ENCODE data around the gene AQP2.

Gene AQP2

DNA sequence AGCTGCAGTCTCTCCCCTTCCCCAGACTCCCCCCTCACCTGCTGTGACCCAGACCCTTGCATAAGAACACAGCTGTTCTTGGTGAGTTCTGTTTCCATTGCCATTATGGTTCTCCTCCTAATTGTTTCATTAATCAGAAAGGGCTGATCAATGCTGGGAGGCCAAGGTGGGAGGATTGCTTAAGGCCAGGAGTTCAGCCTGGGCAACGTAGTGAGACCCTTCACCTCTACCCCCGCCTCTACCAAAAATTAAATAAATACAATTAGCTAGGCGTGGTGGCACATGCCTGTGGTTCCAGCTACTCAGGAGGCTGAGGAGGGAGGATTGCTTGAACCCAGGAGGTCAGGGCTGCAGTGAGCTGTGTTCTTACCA is 29.6 kb upstream of the AQP2 start:
- DNase-seq: no peak

DNA sequence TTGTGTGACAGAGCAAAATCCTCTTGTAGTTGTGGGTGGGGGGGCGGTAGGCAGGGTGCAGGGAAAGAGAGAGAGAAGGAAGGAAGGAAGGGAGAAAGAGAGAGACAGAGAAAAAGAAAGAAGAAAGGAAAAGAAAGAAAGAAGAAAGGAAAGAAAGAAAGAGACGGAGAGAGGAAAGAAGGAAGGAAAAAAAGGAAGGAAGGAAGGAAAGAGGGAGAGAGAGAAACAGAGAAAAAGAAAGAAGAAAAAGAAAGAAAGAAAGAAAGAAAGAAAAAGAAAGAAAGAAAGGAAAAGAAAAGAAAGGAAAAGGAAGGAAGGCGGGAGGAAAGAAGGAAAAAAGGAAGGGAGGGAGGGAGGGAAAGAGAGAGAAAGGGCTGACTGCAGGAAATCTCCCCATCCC is 29.2 kb upstream of the AQP2 start:
- DNase-seq: no peak

DNA sequence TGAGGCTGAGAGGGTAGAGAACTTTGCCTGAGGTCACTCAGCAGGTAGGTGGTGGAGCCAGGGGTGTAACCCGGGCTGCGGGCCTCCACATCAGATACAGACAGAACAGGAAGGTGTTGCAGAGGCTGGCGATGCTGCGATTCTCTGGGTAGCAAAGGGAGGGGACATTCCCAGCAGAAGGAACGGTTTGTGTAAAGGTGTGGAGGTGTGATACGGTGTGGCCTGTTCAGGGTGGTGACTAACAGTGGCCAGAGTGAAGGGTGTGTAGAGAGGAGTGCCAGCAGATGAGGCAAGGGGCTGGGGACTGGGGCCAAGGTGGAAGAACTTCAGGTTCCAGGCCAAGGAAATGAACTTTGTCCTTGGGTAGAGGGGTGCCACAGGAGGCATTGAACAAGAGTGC is 28.6 kb upstream of the AQP2 start:
- DNase-seq: no peak

DNA sequence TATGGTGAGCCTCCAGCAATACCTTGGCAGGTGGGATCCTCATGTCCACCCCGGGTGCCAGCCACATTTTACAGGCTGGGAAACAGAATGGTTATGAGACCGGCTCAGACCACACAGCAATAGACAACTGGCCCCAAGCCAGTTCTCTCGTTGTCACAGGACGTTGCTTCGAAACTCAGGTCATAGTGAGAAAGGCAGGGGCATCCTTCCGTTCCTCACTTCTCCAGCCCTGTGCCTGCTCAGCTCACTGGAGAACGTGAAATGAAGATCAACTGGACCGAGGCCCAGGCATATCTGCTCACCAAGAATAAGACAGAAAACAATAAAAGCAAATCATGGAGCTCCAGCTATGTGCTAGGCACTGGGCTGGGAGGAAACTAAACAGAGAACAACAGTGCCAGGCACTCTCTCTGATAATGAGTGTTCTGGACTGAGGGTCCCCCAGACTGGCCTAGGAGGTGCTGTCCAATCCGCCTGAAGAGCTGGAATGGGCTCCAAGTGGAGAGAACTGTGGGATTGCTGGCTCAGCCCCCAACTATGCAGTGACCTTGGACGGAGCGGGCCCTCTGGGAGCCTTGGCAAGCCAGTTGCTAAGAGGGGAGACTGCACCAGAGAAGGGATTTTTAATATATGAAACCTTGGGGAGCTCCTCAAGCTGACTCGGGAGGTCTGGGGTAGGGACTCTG is 28.0 kb upstream of the AQP2 start:
- DNase-seq: no peak

DNA sequence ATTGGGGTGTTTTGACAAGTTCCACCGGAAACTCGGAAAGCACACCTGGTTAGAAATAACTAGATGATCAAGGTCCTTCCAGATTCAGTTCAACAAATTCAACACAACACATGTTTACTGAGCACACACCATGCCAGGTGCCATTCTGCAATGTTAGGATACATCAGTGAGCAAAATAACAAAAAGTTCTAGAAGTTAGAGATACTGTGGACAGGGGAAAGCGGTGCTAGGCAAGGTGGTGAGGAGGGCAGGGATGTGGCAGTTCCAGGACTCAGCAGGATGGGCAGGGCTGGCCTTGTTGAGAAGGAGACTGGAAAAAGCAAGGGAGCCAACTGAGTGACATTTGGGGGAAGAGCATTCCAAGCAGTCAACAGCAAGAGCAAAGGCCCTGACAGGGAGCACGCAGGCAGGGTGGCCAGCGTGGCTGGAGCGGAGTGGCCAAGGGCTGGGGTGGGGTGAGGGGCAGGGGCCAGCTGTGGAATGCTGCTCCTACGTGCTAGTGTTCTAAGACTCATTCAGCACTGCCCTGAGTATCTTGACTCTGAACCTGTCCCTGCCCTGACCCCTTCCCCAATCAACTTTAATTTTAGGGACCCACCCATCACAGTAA is 27.4 kb upstream of the AQP2 start:
- no peak for DNase-seq

DNA sequence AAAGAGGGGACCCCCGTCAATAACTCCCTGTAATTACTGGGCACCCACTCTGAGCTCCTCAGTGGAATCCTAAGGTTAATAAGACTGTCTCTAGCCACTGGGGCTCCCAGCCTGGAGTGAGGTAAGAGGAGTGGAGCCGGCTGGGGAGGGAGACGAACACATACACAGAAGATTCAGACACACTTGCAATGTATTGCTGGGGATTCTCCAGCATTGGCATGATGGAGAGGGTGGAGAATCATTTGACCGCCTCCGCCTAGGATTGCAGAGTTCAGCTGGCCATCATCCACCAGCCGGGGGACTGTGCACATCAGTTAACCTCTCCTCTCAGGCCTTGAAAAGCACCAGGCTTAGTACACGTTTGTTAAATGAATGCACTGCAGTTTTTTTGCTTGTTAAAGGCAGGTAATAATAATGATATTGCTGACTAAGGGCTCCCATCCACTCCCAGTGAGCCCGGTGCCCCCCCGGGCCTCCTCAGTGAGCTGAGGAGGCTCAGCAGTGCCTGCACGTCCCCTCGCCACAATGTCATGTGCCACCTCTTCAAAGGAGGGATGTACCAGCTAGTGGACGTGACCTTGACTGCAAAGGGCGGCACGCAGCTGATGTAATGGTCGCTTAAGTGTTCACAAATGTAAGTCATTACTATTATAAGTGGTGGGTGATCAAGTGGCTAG is 26.5 kb upstream of the AQP2 start:
- no peak for DNase-seq

DNA sequence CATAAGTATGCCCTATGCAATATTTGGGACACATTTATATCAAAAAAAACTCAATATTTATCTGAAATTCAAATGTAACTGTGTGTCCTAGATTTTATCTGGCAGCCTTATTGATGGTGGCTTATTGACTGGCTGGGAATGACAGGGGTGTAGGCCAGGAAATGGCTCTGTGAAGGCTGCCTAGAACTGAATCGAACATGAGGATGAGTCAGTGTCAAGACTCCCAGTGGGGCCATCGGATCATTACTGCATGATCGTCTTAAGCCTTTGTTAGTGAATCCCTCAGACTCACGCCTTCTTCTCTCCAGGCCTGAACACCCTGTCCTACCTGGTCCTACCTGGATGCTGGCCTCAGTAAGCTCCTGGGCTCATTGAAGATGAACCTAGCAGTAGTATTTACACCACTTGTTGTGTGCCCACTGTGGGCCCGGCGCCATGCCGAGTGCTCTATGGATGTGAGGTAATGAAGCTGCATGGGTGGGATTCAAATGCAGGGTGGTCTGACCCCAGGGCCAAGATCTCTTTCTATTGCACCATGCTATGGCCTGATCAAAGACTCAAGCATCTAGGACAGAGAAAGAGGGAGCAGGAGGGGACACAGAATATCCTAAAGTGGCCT is 25.8 kb upstream of the AQP2 start:
- DNase-seq: no peak

DNA sequence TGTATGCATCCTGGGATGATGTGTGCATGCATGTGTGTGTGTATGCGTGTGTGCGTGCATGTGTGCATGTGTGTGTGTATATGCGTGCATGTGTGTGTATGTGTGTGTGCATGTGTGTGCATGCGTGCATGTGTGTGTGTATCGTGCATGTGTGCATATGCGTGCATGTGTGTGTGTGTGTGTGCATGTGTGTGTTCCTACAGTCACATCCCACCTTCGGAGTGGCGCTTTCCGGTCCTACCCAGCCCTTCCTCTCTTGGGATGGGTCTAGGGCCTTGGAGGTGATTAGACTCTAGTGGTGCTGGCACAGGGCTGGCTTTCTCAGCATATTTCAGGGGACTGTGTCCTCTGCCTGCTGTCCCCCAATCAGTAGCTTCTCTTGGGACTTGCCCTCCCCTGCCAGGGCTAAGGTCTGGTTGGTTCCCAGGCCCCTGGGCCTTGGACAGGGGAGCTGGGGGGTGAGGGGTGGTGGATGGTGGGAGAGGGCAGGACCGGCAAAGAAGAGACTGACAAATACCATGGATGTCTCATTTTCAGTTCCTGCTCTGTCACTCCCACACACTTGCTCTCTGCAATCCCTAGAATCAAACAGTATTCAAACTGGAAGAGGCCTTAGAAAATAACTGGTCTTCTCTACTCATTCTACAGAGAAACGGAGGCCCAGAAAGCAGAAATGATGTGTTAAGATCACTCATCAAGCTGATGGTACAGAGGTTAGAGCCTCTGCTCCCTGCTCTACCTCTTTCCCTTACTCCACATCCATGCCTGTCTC is 24.9 kb upstream of the AQP2 start:
- peak; percentile 57 for DNase-seq

DNA sequence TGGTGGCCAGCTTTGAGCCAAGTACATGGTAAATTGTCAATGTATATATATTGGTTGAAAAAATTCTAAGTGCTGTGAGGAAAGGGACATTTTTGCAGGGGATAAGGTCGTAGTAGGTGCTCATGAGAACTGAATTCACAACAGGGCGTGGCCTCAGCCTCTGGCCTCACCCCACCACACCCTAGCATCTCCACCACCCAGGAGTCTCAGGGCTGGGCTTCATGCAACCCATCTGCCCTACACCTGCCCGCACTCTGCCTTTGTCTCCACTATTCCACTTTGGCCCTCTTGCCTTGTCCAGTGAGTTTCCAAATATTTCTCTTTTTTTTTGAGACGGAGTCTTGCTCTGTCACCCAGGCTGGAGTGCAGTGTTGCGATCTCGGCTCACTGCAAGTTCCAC is 22.1 kb upstream of the AQP2 start:
- no peak for DNase-seq

DNA sequence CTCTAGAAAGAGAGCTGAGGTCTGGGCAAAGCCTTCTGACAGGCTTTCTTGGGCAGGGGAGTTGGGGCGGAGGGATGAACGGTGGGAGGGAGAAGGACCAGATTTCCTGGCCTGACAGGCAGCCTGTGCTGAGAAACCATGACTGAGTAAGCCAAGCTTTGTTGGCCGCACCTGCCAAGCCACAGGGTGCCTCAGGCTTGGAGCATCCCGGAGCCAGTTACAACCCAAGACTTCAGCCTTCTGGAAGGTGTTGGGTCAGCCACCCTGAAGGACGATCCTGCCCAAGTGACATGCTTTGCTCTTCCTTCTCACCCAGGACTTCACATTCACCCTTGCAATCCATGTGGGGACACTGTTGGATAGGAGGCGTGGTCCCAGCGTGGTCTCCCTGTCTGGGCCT is 21.0 kb upstream of the AQP2 start:
- no peak for DNase-seq

DNA sequence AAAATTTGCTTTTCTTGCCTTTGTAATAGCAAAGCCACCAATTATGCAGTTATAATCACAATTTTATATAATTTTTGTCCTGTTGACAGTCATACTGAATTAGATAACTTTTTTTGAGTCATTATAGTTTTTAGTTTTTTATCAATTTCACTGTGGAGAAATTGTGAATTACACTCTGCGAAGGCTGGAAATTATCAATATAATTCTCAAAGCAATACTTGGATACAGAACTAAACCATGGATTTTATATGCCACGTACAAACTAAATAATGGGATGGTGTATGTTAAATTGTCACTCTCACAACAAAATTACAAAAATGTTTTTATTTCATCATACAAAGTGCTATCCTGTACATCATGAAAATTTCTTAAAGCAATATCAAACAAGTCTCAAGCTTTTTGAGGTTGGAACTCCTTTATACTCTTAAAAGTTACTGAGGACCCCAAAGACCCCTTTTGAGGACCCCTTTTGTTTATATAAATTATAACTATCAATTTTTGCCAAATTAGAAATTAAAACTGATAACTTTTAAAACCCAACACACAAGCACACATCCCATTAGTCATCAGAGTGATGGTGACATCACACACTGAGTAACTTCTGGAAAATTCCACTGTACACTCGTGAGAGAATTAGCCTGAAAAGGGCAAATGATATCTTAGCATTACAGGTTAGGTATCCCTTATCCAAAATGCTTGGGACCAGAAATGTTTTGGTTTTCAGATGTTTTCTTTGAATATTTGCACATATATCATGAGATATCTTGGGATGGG is 19.8 kb upstream of the AQP2 start:
- DNase-seq: peak; percentile 79

DNA sequence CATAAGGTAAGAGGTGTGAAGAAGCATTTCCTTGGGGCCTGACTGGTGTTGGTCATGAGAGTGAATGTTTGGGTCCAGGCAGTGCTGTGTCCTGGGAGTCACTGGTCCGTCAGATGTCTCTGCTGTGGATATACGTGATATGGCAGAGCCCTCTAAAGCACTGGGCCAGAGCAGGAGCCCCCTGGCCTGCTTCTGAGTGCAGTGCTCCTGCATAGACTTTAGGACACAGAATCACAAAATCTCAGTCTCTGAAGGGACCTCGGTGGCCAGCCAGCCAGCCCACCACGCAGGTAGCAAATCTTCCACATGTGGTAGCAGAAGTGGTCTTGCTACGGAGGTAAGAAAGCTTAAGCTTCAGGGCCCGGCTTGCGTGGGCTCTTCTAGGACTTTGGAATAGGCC is 18.5 kb upstream of the AQP2 start:
- no peak for DNase-seq

DNA sequence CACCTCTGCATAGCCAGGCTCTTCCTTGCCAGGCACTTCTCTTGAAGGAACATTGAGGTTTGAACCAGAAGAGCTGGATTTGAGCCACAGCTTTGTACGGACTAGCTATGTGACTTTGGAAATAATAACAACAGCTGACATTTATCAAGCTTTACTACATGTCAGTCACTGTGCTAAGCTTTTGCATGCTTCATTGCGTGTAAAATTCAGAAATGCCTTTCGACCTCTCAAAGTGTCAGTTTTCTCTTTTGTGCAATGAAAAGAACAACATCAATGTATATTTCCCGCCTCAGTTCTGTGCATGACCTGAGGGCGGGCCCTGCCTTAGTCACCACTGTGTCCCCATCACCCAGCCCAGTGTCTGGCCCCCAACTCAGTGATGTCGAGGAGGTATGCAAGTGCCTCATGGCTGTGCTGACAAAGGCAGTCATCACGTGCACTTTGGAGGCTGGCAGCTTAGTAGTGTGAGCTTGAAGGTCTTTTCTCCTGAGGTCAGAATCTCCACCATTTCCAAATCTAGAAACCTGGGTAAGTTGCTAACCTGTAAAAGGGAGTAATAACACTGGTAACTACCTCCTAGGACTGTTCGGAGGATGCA is 17.9 kb upstream of the AQP2 start:
- no peak for DNase-seq

DNA sequence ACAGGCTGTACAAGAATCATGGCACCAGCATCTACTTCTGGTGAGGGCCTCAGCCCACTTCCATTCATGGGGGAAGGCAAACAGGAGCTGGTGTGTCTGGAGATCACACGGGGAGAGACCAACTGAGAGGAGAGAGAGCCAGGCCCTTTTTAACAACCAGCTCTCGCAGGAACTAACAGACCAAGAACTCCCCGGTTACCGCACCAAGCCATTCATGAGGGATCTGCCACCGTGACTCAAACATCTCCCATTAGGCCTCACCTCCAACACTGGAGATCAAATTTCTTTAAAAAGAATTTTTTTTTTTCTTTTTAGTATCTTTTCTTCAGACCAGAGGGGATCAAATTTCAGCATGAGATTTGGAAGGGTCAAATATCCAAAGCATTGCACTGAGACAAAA is 16.7 kb upstream of the AQP2 start:
- DNase-seq: no peak

DNA sequence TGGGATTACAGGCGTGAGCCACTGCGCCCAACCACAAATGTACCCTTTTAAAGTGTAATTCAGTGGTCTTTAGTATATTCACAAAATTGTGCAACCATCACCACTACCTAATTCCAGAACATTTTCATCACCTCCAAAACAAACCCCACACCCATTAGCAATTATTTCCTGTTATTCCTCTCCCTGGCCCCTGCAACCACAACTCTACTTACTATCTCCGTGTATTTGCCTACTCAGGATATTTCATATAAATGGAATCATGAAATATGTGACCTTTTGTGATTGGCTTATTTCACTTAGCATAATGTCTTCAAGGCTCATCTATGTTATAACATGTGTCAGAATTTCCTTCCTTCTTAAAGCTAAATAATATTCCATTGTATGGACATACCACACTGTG is 16.0 kb upstream of the AQP2 start:
- DNase-seq: no peak

DNA sequence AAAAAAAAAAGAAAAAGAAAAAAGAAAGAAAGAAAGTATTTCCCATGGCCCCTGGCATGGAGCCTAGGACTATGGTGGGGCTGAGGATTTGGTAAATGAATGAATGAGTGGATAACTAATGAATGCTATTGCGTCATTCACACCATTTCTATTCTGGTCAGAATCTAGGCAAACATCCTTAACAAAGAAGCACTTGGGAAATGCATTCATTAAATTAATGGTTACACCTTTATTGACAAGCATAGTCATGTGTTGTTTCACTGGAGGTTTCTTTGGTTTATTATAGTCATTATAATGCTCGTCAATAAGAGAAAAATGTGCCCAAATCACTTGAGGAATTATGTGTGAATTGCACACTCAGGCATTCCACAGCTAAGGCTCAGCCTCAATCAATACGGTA is 13.6 kb upstream of the AQP2 start:
- no peak for DNase-seq

DNA sequence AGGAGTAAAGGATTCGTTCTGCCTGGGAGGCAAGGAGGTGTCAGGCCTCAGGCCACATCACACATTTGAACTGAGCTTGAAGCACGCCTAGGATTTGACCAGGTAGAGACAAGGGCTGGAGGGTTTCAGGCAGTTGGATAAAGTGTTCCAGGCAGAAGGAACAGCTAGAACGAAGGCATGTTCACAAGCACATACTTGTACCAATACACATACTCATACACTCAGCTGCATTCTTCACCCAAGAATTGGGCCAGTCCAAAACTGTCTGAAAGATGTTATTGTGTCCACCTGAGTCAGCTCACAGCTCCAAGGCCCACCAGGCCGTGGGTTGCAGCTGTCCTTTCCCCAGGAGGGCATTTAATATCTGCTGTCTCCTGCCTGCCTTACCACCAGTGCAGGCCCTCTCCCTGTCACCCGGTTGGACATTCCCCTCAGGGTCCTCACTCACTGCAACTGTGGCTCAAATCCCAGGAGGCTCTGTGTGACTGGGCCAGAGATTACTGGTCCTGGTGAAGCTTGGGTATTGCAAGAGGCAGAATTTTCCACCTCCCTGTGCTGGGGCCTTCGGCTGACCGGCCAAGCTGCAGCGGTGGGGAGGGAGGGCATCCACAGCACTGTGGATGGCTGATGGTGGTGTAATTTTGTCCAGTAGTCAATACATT is 12.8 kb upstream of the AQP2 start:
- no peak for DNase-seq

DNA sequence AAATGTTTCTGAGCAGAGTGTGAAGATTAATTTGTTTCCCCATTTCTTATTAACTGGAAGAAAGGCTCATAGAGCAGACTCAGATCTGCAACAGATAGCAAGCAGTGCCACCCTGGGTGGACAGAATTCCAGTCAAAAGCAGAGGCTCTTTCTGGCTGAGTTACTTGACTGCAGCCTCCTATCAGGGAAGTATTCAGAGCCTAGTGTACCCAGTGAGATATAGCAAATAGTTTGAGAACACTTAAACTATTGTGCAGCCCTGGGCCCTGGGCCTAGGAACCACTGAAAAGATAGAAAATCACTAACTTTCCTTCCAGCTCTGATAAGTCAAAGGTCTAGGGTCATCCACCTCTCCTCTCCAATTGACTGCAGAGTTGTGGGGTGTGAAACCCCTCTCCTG is 11.2 kb upstream of the AQP2 start:
- no peak for DNase-seq

DNA sequence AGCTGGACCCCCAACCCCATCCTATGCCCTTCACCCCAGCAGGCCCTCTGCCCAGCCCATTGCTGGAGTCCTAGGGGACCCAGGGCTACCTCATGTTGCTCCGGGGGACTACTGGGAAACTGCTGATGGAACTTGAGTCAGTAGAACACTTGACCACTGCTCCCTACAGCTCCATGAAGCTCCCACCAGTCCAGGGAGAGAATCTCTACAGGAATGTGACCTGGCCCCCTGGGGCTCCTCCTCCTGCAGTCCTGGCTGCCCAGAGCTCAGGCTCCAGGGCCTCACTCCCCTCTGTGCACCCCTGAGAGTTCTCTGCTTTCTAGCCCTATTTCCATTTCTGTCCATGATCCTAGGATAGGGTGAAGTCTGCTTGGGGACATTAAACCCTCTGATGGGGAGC is 10.8 kb upstream of the AQP2 start:
- no peak for DNase-seq

DNA sequence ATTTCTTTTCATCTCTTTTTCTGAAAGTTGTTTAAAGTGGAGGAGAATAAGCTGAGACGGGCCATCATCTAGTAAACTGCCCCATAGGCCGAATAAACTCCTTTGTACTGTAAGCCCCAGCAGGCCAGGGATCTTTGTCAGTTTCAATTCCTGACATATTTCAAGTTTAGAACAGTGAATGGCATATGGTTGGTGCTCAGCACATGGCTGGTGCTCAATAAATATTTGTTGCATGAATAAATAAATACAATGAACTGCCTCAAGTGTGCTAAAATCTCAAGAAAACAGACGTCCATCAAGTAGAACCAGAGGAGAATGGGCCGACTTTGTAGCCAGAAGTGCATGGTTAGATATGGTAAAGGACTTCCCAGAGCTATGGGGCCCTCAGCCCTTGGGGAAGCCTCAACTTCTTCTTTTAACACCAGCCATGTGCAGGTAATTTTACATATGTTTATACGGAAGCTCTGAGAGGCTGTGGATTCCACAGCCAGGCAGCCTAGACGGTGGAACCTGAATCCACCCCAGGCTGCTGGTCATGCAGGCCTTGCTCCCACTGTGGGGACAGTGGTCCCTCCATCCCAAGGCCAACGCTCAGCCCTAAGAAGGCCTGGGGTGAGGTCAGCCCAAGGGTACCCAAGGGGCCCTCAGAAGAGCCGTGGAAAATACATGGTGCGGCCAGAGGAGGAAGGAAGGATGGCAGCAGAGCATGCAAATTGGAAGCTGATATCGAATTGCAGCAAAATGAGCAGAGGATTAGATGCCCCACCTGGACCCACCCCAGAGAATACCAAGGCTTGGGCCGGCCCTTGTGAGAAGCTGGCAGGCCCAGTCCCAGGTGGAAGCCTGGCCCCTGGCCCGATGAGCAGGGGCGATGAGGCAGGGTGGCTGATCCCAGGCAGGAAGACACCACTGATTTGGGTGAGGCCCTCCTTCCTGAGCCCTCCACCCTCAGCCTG is 8.7 kb upstream of the AQP2 start:
- DNase-seq: no peak

DNA sequence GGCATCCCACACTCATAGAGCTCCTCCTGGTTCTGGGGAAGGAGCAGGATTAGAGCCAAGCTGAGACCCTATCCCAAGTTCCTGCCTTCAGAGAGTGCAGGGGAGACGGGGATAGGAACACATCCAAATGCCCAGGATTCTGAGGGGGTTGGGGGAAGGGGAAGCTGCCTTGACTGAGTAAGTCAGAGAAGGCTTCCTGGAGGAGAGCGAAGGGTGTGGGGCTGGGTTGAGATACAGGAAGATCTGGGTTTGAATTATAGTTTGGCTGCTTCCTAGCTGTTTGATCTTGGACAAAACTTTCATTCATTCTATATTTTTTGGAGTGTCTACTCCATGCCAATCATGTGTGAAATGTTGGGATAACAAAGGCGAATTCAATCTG is 8.0 kb upstream of the AQP2 start:
- DNase-seq: no peak
